Lung (tissue), 12 donors: ENCODE measurements around the gene NSG2. TPM values are rescaled to one million over a fixed set of nuclear protein-coding genes. Genes with fewer than 3 reads are reported as not detected.

ENCODE experiments used
- ATAC-seq: fragments of 200-7000 bp; cut with Tn5 transposase; one replicate; pipeline ENCODE4 v1.9.1; 2020; ENCODE audit warnings: moderate number of reproducible peaks; ENCODE audit not compliant: insufficient read depth, low FRiP score
- DNase-seq, 3 donors: peaks; one replicate each; pipeline ENCODE4 v3.0.0-alpha.2; 2013 to 2017
- H3K27ac ChIP-seq, 2 donors: one replicate each; pipeline ENCODE4 v1.5.1; 2013; ENCODE audit warnings: mild to moderate bottlenecking in 2 of 2, moderate library complexity in 2 of 2, control low read depth in 1 of 2, inconsistent platforms in 1 of 2, low read depth in 1 of 2, low read length in 1 of 2
- H3K27me3 ChIP-seq, 3 donors: one replicate each; pipeline ENCODE4 v1.5.1; 2013; ENCODE audit warnings: low read length in 2 of 3; ENCODE audit not compliant: control insufficient read depth in 3 of 3, insufficient read depth in 3 of 3
- H3K36me3 ChIP-seq, 4 donors: one replicate each; pipeline ENCODE4 v1.5.1; 2013; ENCODE audit warnings: low read length in 4 of 4, mild to moderate bottlenecking in 1 of 4, moderate library complexity in 1 of 4; ENCODE audit not compliant: control insufficient read depth in 4 of 4, insufficient read depth in 4 of 4
- H3K4me1 ChIP-seq, 5 donors: one replicate each; pipeline ENCODE4 v1.5.1; 2013; ENCODE audit warnings: low read length in 5 of 5, mild to moderate bottlenecking in 2 of 5, moderate library complexity in 1 of 5; ENCODE audit not compliant: control insufficient read depth in 5 of 5, insufficient read depth in 5 of 5
- H3K4me3 ChIP-seq: one replicate; pipeline ENCODE4 v1.5.1; 2013; ENCODE audit warnings: mild to moderate bottlenecking, control low read depth, moderate library complexity
- H3K9ac ChIP-seq, 2 donors: one replicate each; pipeline ENCODE4 v1.5.1; 2013; ENCODE audit warnings: low read length in 2 of 2, control low read depth in 1 of 2; ENCODE audit not compliant: insufficient read depth in 1 of 2
- H3K9me3 ChIP-seq, 4 donors: one replicate each; pipeline ENCODE4 v1.5.1; 2013; ENCODE audit warnings: low read length in 3 of 4, mild to moderate bottlenecking in 1 of 4, moderate library complexity in 1 of 4; ENCODE audit not compliant: control insufficient read depth in 4 of 4, insufficient read depth in 3 of 4
- WGBS, 2 donors: extraction: QIAGEN DNeasy Blood & Tissue Kit; methylation state at CpG; one replicate each; pipeline ENCODE4 v1.1.7; 2013; 5-methylcytosine and 5-hydroxymethylcytosine counted together
- polyA plus RNA-seq, 2 donors: library from polyadenylated mRNA; stranded (reverse); fragments of 200-250 nt; gene quantifications; one replicate each; pipeline ENCODE4 v1.2.1, GENCODE V29; 2013
- total RNA-seq, 2 donors: library from RNA; depleted of rRNA in 1 of 2; stranded (reverse); fragments of >200 nt in 1 of 2; gene quantifications; one replicate each; pipeline ENCODE4 v1.2.1, GENCODE V29; 2014 to 2021
- TF ChIP-seq, protein P1 (sequence below): IDR thresholded peaks from 2 replicates; pipeline ENCODE4 v1.5.1; 2012; ENCODE audit warnings: mild to moderate bottlenecking; ENCODE audit errors: control extremely low read depth, extremely low read depth
- donor health status: control.
- donor health status: control.
- donor health status: Bipolar disorder and iron deficiency.
- donor health status: healthy.
- donor health status: DM: yes; HTN: yes; CAD: no.

Gene NSG2
- total and polyA plus RNA-seq, 4 donors: 0.13 to 1.6 (median 0.16) TPM; not detected in 1

DNA sequence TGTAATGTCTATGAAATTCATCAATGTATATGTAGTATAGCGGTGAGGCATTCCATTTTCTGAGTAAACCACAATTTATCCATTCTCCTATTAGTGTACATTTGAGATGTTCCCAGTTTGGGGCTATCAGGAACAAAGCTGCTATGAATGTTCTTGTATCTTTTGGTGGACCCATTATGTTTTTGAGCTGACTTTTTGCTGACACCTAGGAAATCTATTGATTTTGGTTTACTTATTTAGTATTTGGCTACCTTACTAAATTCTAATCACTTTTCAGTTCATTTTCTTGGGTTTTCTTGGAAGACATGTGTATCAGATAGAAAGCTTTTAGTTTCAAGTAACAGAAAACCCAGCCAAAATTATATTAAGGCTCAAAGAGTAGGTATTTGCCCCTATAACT is 13.7 kb downstream of the NSG2 start:
- DNase-seq (no peak), ATAC-seq (no peak)
- Histone ChIP-seq H3K36me3 (no peaks in the 10 kb centered on the region), H3K4me3 (no peak overlapping the region), H3K9me3 (peaks cover 0 to 5% (median 0%) of the 10 kb centered on the region in 4 donors), H3K27me3 (no peaks in the 10 kb centered on the region), H3K4me1 (no peaks in the 10 kb centered on the region), H3K27ac (no peak overlapping the region), H3K9ac (no peak overlapping the region)
- 91 to 100% methylated on average over 1 of the region's 1 CpG for WGBS, 2 donors
- TF ChIP-seq, protein P1, sequence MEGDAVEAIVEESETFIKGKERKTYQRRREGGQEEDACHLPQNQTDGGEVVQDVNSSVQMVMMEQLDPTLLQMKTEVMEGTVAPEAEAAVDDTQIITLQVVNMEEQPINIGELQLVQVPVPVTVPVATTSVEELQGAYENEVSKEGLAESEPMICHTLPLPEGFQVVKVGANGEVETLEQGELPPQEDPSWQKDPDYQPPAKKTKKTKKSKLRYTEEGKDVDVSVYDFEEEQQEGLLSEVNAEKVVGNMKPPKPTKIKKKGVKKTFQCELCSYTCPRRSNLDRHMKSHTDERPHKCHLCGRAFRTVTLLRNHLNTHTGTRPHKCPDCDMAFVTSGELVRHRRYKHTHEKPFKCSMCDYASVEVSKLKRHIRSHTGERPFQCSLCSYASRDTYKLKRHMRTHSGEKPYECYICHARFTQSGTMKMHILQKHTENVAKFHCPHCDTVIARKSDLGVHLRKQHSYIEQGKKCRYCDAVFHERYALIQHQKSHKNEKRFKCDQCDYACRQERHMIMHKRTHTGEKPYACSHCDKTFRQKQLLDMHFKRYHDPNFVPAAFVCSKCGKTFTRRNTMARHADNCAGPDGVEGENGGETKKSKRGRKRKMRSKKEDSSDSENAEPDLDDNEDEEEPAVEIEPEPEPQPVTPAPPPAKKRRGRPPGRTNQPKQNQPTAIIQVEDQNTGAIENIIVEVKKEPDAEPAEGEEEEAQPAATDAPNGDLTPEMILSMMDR: no peak

DNA sequence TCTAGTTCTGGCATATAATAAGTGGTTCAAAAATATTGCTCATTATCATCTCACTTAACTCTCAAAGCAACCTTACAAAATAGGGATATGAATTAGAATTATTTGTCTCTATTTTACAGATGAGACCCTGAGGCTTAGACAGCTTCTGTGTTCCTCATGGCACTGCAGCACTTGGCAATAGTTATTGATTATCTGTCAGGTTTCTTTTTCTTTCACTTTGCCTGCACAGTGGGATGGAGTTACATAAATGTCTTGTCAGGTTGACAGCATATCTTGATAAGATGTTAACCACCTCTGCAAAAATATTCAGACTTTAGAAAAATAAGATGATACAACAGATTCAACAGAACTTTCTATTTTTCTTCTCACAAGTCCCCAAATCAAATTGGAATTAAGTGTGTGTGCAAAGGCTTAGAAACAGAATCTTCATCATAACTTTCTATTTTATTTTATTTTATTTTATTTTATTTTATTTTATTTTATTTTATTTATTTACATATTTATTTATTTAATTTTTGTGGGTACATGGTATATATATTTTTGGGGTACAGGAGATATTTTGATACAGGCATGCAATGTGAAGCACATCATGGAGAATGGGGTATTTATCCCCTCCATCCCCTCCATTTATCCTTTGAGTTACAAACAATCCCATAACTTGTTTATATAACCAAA is 17.7 kb downstream of the NSG2 start:
- no peak overlapping the region for H3K4me3 ChIP-seq
- no peak overlapping the region for H3K27ac ChIP-seq
- no peaks in the 10 kb centered on the region for H3K36me3 ChIP-seq
- H3K9me3 ChIP-seq: peaks cover 0 to 5% (median 0%) of the 10 kb centered on the region in 4 donors
- H3K4me1 ChIP-seq: no peaks in the 10 kb centered on the region
- no peak overlapping the region for H3K9ac ChIP-seq
- ATAC-seq (no peak), DNase-seq (no peak)
- TF ChIP-seq, protein P1: no peak
- no peaks in the 10 kb centered on the region for H3K27me3 ChIP-seq

GRCh38 chr5:174064171-174064570 is 18.7 kb downstream of the NSG2 start:
- ATAC-seq: no peak
- TF ChIP-seq, protein P1: no peak
- no peaks in the 10 kb centered on the region for H3K27me3 ChIP-seq
- H3K4me3 ChIP-seq: no peak overlapping the region
- H3K36me3 ChIP-seq: no peaks in the 10 kb centered on the region
- H3K27ac ChIP-seq: no peak overlapping the region
- no peak overlapping the region for H3K9ac ChIP-seq
- DNase-seq: no peak
- no peaks in the 10 kb centered on the region for H3K4me1 ChIP-seq
- WGBS, 2 donors: 64 to 66% methylated on average over 8 of the region's 8 CpGs
- H3K9me3 ChIP-seq: peaks cover 0 to 5% (median 0%) of the 10 kb centered on the region in 4 donors
